K562 (cell line): Measurements from ENCODE around the gene VTCN1. TPM values are rescaled to one million over a fixed set of nuclear protein-coding genes. Genes with fewer than 3 reads are reported as not detected.

Experiments used
- ATAC-seq: fragments of 200-7000 bp; cut with Tn5 transposase; 3 replicates; pipeline ENCODE4 v1.9.1; 2020; ENCODE audit warnings: moderate library complexity
- BruUV-seq: library from RNA; stranded (reverse); fragments of 400-500 nt; replicated peaks from 2 replicates; lab custom pipeline; 2021; lab: Mats Ljungman, UMichigan
- CTCF ChIA-PET: fragments of 300-600 bp; formaldehyde crosslinking; extraction: SDS; loops from one replicate; lab custom pipeline; 2021; ENCODE audit warnings: low intra/inter-chr PET ratio; lab: Yijun Ruan, JAX
- POLR2A ChIA-PET: fragments of 300-600, 350-650 bp; sonication (Branson Sonifier 250); formaldehyde crosslinking; extraction: SDS; loops from one replicate; lab custom pipeline; 2021; ENCODE audit warnings: antibody characterized with exemption, inconsistent platforms; lab: Yijun Ruan, JAX
- DNase-seq, 4 experiments: peaks; one replicate each; pipeline versions ENCODE4 v3.0.0 to v3.0.0-alpha.2; 2011 to 2018; ENCODE audit warnings: low spot score in 3 of 4, mixed read lengths in 3 of 4; ENCODE audit errors: extremely low read depth in 1 of 4
- FAIRE-seq: peaks from 2 replicates; lab custom pipeline; 2011; peaks lifted over from hg19 to GRCh38; lab: Jason Lieb, UNC
- H2AFZ ChIP-seq: 2 replicates; pipeline ENCODE4 v1.6.0; 2011; ENCODE audit warnings: low read depth, low read length, control low read depth, inconsistent platforms
- H3K27ac ChIP-seq: fragments of 200-600 bp; 3 replicates; pipeline ENCODE4 v1.8.0; 2011; ENCODE audit warnings: low read depth, mild to moderate bottlenecking, control low read depth, inconsistent platforms, low read length, moderate library complexity, mixed read lengths; ENCODE audit errors: extremely low read depth
- H3K27me3 ChIP-seq, 2 experiments: fragments of 300-600 bp in 1 of 2; 2 replicates in 1 of 2; 3 replicates in 1 of 2; pipeline versions ENCODE4 v1.6.0 to v1.8.0; 2011; ENCODE audit warnings: inconsistent platforms in 2 of 2, low read length in 2 of 2, mild to moderate bottlenecking in 1 of 2, mixed read lengths in 1 of 2, moderate library complexity in 1 of 2; ENCODE audit not compliant: control insufficient read depth in 2 of 2, insufficient read depth in 2 of 2
- H3K36me3 ChIP-seq: fragments of 300-600 bp; 3 replicates; pipeline ENCODE4 v1.8.0; 2011; ENCODE audit warnings: mild to moderate bottlenecking, low read length, inconsistent platforms; ENCODE audit not compliant: control insufficient read depth, insufficient read depth
- H3K4me1 ChIP-seq, 2 experiments: fragments of 200-600 bp in 1 of 2; replicated peaks in 1 of 2; 2 replicates in 1 of 2; 3 replicates in 1 of 2; pipeline versions ENCODE4 v1.5.1 to v1.8.0; 2011; ENCODE audit warnings: inconsistent platforms in 2 of 2, low read length in 2 of 2, mild to moderate bottlenecking in 1 of 2, mixed read lengths in 1 of 2, moderate library complexity in 1 of 2; ENCODE audit not compliant: control insufficient read depth in 2 of 2, insufficient read depth in 2 of 2
- H3K4me2 ChIP-seq: 2 replicates; pipeline ENCODE4 v1.6.1; 2011; ENCODE audit warnings: low read length, control low read depth, inconsistent platforms, mixed read lengths; ENCODE audit not compliant: insufficient read depth
- H3K4me3 ChIP-seq: fragments of 200-600 bp; sonication (generic), shearing (Covaris generic); 2 replicates; pipeline ENCODE4 v1.5.1; 2016; ENCODE audit warnings: control low read depth, inconsistent platforms
- H3K79me2 ChIP-seq: fragments of 200-600 bp; 3 replicates; pipeline ENCODE4 v1.8.0; 2011; ENCODE audit warnings: low read length, inconsistent platforms; ENCODE audit not compliant: control insufficient read depth, insufficient read depth
- H3K9ac ChIP-seq, 2 experiments: 2 replicates each; pipeline versions ENCODE4 v1.6.0 to v1.6.1; 2011; ENCODE audit warnings: low read depth in 2 of 2, low read length in 2 of 2, control low read depth in 1 of 2, inconsistent platforms in 1 of 2, mild to moderate bottlenecking in 1 of 2, mixed read lengths in 1 of 2; ENCODE audit not compliant: insufficient read depth in 1 of 2
- H3K9me1 ChIP-seq: one replicate; pipeline ENCODE4 v1.6.0; 2011; ENCODE audit warnings: inconsistent platforms, mild to moderate bottlenecking, low read length, moderate library complexity; ENCODE audit not compliant: control insufficient read depth, insufficient read depth
- H3K9me3 ChIP-seq: replicated peaks from 2 replicates; pipeline ENCODE4 v1.5.1; 2011; ENCODE audit warnings: low read depth, low read length, inconsistent platforms; ENCODE audit not compliant: control insufficient read depth, insufficient read depth
- H4K20me1 ChIP-seq: replicated peaks from 2 replicates; pipeline ENCODE4 v1.6.1; 2011; ENCODE audit warnings: low read length, inconsistent platforms, mixed read lengths; ENCODE audit not compliant: control insufficient read depth, insufficient read depth
- ARID2 ChIP-seq: fragments of 450-650 bp; IDR thresholded peaks from 2 replicates; pipeline ENCODE4 v1.6.1; 2017; ENCODE audit warnings: antibody characterized with exemption, mild to moderate bottlenecking
- DACH1 ChIP-seq: fragments of 450-650 bp; IDR thresholded peaks from 2 replicates; pipeline ENCODE4 v1.6.1; 2018; ENCODE audit not compliant: partially characterized antibody
- GATAD2B ChIP-seq: fragments of 450-650 bp; IDR thresholded peaks from 2 replicates; pipeline ENCODE4 v1.6.1; 2017; ENCODE audit warnings: mild to moderate bottlenecking, borderline replicate concordance
- JUNB ChIP-seq: fragments of 450-650 bp; formaldehyde crosslinking; conservative IDR thresholded peaks from 2 replicates; pipeline ENCODE4 v1.4.0; 2020; ENCODE audit warnings: mild to moderate bottlenecking
- KLF16 ChIP-seq: IDR thresholded peaks from 2 replicates; pipeline ENCODE4 v1.6.1; 2016; ENCODE audit warnings: antibody characterized with exemption
- MAZ ChIP-seq, 2 experiments: fragments of 450-650 bp in 1 of 2; sonication (generic) in 1 of 2; formaldehyde crosslinking; IDR thresholded peaks in 1 of 2; conservative IDR thresholded peaks in 1 of 2; 2 replicates each; pipeline versions ENCODE4 v1.4.0 to v1.5.0; 2020; ENCODE audit warnings: mild to moderate bottlenecking in 1 of 2, missing genetic modification reagents in 1 of 2
- SPI1 ChIP-seq: IDR thresholded peaks from 2 replicates; pipeline ENCODE4 v1.6.1; 2011; ENCODE audit warnings: low read depth, low read length, control low read depth, borderline replicate concordance
- ZNF121 ChIP-seq: sonication (generic); formaldehyde crosslinking; conservative IDR thresholded peaks from 2 replicates; pipeline ENCODE4 v1.8.0; 2022; ENCODE audit warnings: missing genetic modification reagents
- ZNF212 ChIP-seq: fragments of 450-650 bp; formaldehyde crosslinking; IDR thresholded peaks from 2 replicates; pipeline ENCODE4 v1.4.0; 2020; ENCODE audit warnings: mild to moderate bottlenecking
- ZNF239 ChIP-seq: fragments of 250-450 bp; sonication (Bioruptor Pico); IDR thresholded peaks from 2 replicates; pipeline ENCODE4 v1.4.0; 2020; ENCODE audit warnings: mild to moderate bottlenecking
- ZNF561 ChIP-seq: fragments of 450-650 bp; formaldehyde crosslinking; conservative IDR thresholded peaks from 2 replicates; pipeline ENCODE4 v1.4.0; 2020; ENCODE audit warnings: mild to moderate bottlenecking, moderate library complexity
- WGBS: fragments of 100-300 bp; shearing (Covaris generic); methylation state at CpG from one replicate; pipeline ENCODE4 v1.1.6; 2016; ENCODE audit warnings: low coverage, mixed read lengths; ENCODE audit not compliant: insufficient coverage; ENCODE audit errors: missing lambda C conversion rate; 5-methylcytosine and 5-hydroxymethylcytosine counted together
- in situ Hi-C: fragments of 300-500 bp; cut with MboI; formaldehyde crosslinking; loops from 4 replicates; pipeline ENCODE4 v1.15.0; 2018; ENCODE audit warnings: inconsistent platforms, mixed read lengths
- intact Hi-C: fragments of 100-400 bp; cut with micrococcal nuclease; formaldehyde crosslinking; loops from 2 replicates; pipeline ENCODE4 v1.14.2; 2022
- polyA plus RNA-seq, 8 experiments: library from polyadenylated mRNA; depleted of rRNA in 4 of 8; stranded (reverse) in 5 of 8; unstranded in 3 of 8; fragments of >200 nt; fragmentation: Nextera tagmentation in 2 of 8; fragmentation: Illumina TruSeq in 1 of 8; extraction: Ambion mirVana in 2 of 8; extraction: Trizol in 1 of 8; gene quantifications; 2 replicates each; pipeline versions ENCODE4 v1.2.1 to v1.2.3, GENCODE V29; 2011 to 2014; ENCODE audit warnings: inconsistent platforms in 1 of 8, missing spikeins in 1 of 8
- total RNA-seq, 7 experiments: library from RNA; depleted of rRNA in 6 of 7; stranded (reverse); fragments of >200 nt in 6 of 7; fragmentation: Illumina TruSeq in 2 of 7; extraction: Trizol in 2 of 7; gene quantifications; 2 replicates each; pipeline versions ENCODE4 v1.2.1 to v1.2.3, GENCODE V29; 2011 to 2021; ENCODE audit warnings: low replicate concordance in 1 of 7
- TF ChIP-seq, protein P1 (sequence below): fragments of 250-450 bp; sonication (Bioruptor Pico); IDR thresholded peaks from 2 replicates; pipeline ENCODE4 v1.6.1; 2021; ENCODE audit warnings: mild to moderate bottlenecking
- TF ChIP-seq, protein P2 (sequence below): fragments of 450-650 bp; IDR thresholded peaks from 2 replicates; pipeline ENCODE4 v1.6.1; 2017; ENCODE audit warnings: mild to moderate bottlenecking, moderate library complexity
- TF ChIP-seq, protein P3 (sequence below): fragments of 450-650 bp; formaldehyde crosslinking; IDR thresholded peaks from 2 replicates; pipeline ENCODE4 v1.4.0; 2020; ENCODE audit warnings: mild to moderate bottlenecking, moderate library complexity

VTCN1 gene
- total and polyA plus RNA-seq, 9 of the 15 experiments (the other 6 are each of a cell fraction or from before 2014, with no cell fraction given) = not detected

DNA sequence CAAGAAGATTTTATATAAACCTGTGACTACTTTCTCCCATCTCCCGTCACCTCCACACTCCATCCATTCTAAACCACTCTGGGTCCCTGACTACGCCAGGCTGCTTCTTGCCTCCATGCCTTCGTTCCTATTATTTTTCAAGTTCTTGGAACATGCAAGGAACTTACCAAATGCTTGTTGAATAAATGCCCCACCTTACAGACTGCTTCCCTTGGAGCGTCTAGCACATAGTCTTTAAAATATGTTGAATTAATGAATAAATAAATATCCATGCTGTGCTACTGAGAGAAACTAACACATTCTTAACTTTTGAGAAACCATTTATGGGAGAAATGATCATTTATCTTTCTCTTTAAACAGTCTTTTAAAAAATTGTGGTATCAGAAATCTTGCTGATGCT is 27.6 kb downstream of the VTCN1 start:
- peaks cover 0 to 4% of the 10 kb centered on the region in 2 experiments; a peak in 3 of 5 replicates for H3K27me3 ChIP-seq
- FAIRE-seq = no peak
- no peak overlapping the region for H3K9ac ChIP-seq
- H3K4me2 ChIP-seq = no peak overlapping the region
- no peaks in the 10 kb centered on the region; a peak in 2 of 5 replicates for H3K4me1 ChIP-seq
- in situ Hi-C loops = no loop called here
- TF ChIP-seq, protein P1, sequence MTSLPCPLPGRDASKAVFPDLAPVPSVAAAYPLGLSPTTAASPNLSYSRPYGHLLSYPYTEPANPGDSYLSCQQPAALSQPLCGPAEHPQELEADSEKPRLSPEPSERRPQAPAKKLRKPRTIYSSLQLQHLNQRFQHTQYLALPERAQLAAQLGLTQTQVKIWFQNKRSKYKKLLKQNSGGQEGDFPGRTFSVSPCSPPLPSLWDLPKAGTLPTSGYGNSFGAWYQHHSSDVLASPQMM = no peak
- no peak for TF ChIP-seq ZNF561
- no peak for TF ChIP-seq MAZ (CRISPR knock-in tag; conservative IDR thresholded peaks at IDR 0.05 in 1 of 2, IDR thresholded peaks at IDR 0.05 in 1 of 2)
- no peak for TF ChIP-seq KLF16
- no peak for TF ChIP-seq SPI1
- TF ChIP-seq ZNF239 (CRISPR knock-in tag) = no peak
- TF ChIP-seq ZNF121 (CRISPR knock-in tag) = no peak
- TF ChIP-seq DACH1 = no peak
- TF ChIP-seq, protein P2, sequence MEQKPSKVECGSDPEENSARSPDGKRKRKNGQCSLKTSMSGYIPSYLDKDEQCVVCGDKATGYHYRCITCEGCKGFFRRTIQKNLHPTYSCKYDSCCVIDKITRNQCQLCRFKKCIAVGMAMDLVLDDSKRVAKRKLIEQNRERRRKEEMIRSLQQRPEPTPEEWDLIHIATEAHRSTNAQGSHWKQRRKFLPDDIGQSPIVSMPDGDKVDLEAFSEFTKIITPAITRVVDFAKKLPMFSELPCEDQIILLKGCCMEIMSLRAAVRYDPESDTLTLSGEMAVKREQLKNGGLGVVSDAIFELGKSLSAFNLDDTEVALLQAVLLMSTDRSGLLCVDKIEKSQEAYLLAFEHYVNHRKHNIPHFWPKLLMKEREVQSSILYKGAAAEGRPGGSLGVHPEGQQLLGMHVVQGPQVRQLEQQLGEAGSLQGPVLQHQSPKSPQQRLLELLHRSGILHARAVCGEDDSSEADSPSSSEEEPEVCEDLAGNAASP = no peak
- TF ChIP-seq ZNF212 (CRISPR knock-in tag) = no peak
- no peak for TF ChIP-seq GATAD2B
- TF ChIP-seq ARID2 = no peak
- TF ChIP-seq, protein P3, sequence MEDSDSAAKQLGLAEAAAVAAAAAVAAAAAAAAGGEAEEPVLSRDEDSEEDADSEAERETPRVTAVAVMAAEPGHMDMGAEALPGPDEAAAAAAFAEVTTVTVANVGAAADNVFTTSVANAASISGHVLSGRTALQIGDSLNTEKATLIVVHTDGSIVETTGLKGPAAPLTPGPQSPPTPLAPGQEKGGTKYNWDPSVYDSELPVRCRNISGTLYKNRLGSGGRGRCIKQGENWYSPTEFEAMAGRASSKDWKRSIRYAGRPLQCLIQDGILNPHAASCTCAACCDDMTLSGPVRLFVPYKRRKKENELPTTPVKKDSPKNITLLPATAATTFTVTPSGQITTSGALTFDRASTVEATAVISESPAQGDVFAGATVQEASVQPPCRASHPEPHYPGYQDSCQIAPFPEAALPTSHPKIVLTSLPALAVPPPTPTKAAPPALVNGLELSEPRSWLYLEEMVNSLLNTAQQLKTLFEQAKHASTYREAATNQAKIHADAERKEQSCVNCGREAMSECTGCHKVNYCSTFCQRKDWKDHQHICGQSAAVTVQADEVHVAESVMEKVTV (CRISPR knock-in tag) = no peak
- TF ChIP-seq JUNB (CRISPR knock-in tag) = no peak
- TF ChIP-seq, all 486 proteins: peak for 0
- ChIA-PET CTCF (no interaction called here), POLR2A (interaction anchor here (0.6 kb wide), 2 partner anchors 64 to 381 kb away, joined by 3 read pairs; no protein-coding TSS in a partner anchor)
- H3K4me3 ChIP-seq = no peak overlapping the region
- H4K20me1 ChIP-seq = no peaks in the 10 kb centered on the region
- no peak overlapping the region for H3K27ac ChIP-seq
- no peak overlapping the region for H2AFZ ChIP-seq
- intact Hi-C loops = no loop called here
- DNase-seq (no peak), ATAC-seq (no peak)
- no TSS peak for BruUV-seq
- no peaks in the 10 kb centered on the region for H3K9me3 ChIP-seq
- no peaks in the 10 kb centered on the region for H3K9me1 ChIP-seq
- 8% methylated on average over 4 of the region's 4 CpGs for WGBS
- H3K79me2 ChIP-seq = no peaks in the 10 kb centered on the region
- H3K36me3 ChIP-seq = no peaks in the 10 kb centered on the region
